Measurements from ENCODE around the gene CPNE2.

- TF ChIP-seq CTCF (IDR thresholded peaks at IDR 0.05; ENCODE audit: low read length) (no peak), EZH2 (IDR thresholded peaks at IDR 0.05; ENCODE audit: borderline replicate concordance, low read length) (no peak)
Observed at GRCh38 chr16:57127037-57127763, 34.8 kb downstream of the CPNE2 start.

Measured in OCI-LY1 (cell line).